HG03135 (cell line): ENCODE measurements around the gene SMARCD3.

Experiments used
- ATAC-seq: cut with Tn5 transposase; IDR thresholded peaks from one replicate; pipeline ENCODE4 v1.9.1; 2021; ENCODE audit warnings: mild to moderate bottlenecking, moderate library complexity; ENCODE audit not compliant: unreplicated experiment

The SMARCD3 gene

GRCh38 chr7:151248346-151249033 is at the start of gene SMARCD3:
Gene SMARCD3 (minus strand): TSS chr7:151248694. CDS start chr7:151248562, 132 bp downstream.
- no peak for ATAC-seq

GRCh38 chr7:151296202-151296992 is 47.9 kb upstream of the SMARCD3 start:
- ATAC-seq: no peak

GRCh38 chr7:151292850-151293249 is 44.4 kb upstream of the SMARCD3 start:
- no peak for ATAC-seq

GRCh38 chr7:151291206-151291605 is 42.7 kb upstream of the SMARCD3 start:
- ATAC-seq: no peak

- ATAC-seq: no peak
Measured at GRCh38 chr7:151290355-151290760, 41.9 kb upstream of the SMARCD3 start.

- no peak for ATAC-seq
Measured at GRCh38 chr7:151289891-151290290, 41.4 kb upstream of the SMARCD3 start.

GRCh38 chr7:151286148-151286547 is 37.7 kb upstream of the SMARCD3 start:
- no peak for ATAC-seq

GRCh38 chr7:151283302-151283701 is 34.8 kb upstream of the SMARCD3 start:
- no peak for ATAC-seq

- no peak for ATAC-seq
Measured at GRCh38 chr7:151282111-151282510, 33.6 kb upstream of the SMARCD3 start.

GRCh38 chr7:151281686-151282085 is 33.2 kb upstream of the SMARCD3 start:
- ATAC-seq: no peak

- ATAC-seq: no peak
Measured at GRCh38 chr7:151280388-151281019, 32.0 kb upstream of the SMARCD3 start.

- no peak for ATAC-seq
Measured at GRCh38 chr7:151279868-151280267, 31.4 kb upstream of the SMARCD3 start.

GRCh38 chr7:151278949-151279348 is 30.5 kb upstream of the SMARCD3 start:
- no peak for ATAC-seq

- ATAC-seq: no peak
Measured at GRCh38 chr7:151277631-151278030, 29.1 kb upstream of the SMARCD3 start.

- ATAC-seq: no peak
Measured at GRCh38 chr7:151276666-151277590, 28.4 kb upstream of the SMARCD3 start.

GRCh38 chr7:151275813-151276577 is 27.5 kb upstream of the SMARCD3 start:
- no peak for ATAC-seq

- no peak for ATAC-seq
Measured at GRCh38 chr7:151274936-151275812, 26.7 kb upstream of the SMARCD3 start.

- ATAC-seq: no peak
Measured at GRCh38 chr7:151274396-151274795, 25.9 kb upstream of the SMARCD3 start.
